ENCODE results near the gene DNAAF3. TPM values are rescaled to one million over a fixed set of nuclear protein-coding genes. Genes with fewer than 3 reads are reported as not detected.
"Not testable (repeated sequence)": the region's sequence is repeated elsewhere in the genome, so short reads cannot be mapped to it uniquely, and the experiment has no call there.

The DNAAF3 gene
- total RNA-seq, 1 experiment from 2014 or later, result 21.1 TPM

GRCh38 chr19:55155784-55156183 is 10.6 kb downstream of the DNAAF3 start:
- not testable (repeated sequence) for DNase-seq (ENCODE audit: low spot score)

GRCh38 chr19:55153652-55154264 is 12.7 kb downstream of the DNAAF3 start:
- DNase-seq (ENCODE audit: low spot score), result no peak

- DNase-seq (ENCODE audit: low spot score), result peak; percentile 53
Measured at GRCh38 chr19:55152017-55152416, 14.4 kb downstream of the DNAAF3 start.

DNA sequence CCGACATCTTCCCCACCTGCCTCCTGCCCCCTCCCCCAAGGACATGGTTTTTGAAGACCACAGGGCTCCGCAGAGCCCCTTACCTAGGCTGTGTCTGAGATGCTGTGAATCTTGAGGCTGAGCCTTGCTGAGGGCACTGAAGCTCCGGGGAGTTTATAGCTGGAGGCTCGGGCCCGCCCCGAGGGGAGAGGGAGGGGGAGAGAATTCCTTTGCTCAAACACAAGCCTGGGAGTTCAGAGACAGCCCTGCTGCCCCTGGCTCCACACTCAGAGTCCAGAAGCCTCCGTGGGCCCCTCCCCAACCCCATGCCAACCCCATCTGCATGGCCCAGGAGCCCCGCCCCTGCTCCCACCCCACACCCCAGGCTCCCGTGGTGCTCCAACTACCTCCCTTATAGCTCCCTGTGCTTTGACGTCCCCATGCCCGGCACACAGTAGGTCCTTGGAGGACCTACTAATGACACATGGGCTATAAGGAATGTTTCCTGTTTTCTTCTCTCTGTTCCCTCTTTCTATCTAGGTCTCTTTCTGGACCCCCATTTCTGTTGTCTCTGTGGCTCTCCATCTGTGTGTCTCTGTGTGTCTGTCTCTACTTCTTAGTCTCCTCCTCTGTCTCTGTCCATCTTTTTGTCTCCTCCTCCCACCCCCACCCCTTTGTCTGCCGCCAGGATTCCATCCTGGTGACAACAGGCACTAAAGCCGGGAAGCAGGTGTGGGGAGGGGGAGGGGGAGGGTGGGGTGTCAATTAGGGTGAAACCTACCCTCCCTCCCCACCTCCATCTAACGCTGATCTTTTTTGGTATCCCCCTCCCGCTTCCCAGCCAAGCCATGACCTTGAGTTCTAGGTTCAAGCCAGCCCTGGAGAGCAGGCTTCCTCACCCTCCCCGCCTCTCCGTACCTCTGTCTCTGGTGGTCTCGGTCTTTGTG is 17.1 kb downstream of the DNAAF3 start, which contains the start of gene TNNT1:
TSS of gene TNNT1 (minus strand) at position 129 of the 926 bp plus-strand sequence. CDS start 2,049 bp downstream, outside the sequence.
- no peak for DNase-seq (ENCODE audit: low spot score)

DNA sequence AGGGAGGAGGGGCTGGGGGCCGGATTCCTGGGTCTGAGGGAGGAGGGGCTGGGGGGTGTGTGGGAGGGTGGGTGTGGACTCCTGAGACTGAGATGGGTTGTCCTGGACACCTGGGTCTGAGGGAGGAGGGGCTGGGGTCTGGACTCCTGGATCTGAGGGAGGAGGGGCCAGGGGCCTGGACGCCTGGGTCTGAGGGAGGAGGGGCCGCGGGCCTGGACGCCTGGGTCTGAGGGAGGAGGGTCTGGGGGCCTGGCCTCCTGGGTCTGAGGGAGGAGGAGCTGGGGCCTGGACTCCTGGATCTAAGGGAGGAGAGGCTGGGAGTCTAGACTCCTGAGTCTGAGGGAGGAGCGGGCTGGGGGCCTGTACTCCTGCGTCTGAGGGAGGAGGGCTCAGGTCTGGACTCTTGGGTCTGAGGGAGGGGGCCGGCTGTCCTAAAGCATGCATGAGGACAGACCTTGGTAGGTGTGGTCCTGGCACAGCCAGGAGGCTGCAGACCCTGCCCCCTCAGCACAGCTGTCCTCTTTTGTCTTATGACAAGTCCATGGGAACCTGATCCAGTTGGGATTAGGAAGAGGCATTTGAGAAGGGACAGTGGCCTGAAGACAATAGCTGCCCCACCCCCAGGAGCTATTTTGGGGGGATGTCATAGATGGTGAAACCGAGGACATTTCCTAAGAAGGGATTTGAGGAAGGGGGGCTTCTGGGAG is 18.7 kb downstream of the DNAAF3 start:
- DNase-seq (ENCODE audit: low spot score), result no peak

DNA sequence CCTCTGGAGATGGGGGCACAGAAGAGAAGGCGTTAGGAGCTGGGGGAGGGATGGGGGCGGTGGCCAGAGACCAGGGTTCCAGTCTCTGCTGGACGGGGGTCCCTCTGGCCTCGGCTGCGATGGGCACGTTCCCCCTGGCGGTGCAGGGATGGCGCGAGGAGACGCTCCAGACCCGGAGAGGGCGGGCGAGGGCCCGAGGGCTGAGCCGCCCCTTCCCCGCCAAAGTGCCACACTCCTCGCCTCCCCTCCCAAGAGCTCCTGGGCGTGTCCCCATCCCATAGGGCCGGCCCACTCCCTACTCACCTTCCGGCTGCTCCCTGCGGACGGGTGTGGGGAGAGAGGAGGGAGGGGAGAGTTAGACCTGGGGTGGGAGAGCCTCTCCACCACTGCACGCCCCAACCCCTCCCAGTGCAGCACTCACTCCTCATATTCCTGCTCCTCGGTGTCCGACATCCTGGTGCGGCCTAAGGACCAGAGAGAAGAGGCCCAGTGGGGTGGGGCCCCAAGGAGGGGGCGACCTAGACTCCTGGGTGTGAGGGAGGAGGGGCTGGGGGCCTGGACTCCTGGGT is 19.6 kb downstream of the DNAAF3 start:
- DNase-seq (ENCODE audit: low spot score), result peak; percentile 56

DNA sequence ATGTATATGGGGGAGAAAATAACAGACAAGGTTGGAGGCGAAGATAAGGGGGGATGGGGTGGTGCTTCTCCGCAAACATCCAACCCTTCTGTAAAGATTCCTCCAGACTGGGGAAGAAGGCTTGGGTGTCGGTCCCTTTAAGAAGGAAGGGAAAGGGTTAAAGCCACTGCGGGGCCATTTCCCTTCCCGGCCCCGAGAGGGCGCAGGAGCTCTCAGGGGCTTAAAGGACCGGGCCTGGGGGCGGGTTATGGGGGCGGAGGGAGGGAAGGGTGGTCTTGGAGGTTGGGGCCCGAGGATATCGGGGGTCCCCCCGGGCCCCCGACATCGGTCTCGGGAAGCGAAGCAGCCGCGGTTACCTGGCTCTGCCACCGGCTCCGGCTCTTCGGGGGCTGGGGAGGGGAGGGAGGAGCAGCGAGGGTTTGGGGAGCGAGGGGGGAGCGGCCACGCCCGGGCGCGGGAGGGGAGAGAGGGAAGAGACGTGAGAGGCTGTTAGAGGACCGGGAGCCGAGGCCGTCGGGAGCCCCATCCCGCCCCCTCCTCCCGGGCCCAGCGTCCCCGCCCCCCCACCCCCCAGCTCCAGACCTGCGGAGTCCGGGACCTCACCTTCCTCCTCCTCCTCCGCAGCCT is 20.2 kb downstream of the DNAAF3 start:
- DNase-seq (ENCODE audit: low spot score), result peak; percentile 72

DNA sequence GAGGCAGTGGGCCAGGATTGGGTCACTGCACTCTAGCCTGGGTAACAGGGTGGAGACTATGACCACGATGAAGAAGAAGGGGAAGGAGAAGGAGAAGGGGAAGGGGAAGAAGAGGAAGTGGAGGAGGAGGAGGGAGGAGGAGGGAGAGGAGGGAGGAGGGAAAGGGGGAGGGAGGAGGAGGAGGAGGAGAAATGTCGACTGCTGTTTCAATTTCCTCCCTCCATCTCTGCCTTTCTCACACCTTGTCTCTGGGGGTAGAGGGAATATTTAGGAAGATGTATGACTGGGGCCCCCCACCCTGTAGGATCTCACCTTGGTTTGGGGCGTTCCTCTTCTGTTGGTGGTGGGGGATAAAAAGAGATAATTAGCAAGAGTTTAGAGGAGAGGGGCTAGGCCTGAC is 21.2 kb downstream of the DNAAF3 start:
- DNase-seq (ENCODE audit: low spot score), result no peak

DNA sequence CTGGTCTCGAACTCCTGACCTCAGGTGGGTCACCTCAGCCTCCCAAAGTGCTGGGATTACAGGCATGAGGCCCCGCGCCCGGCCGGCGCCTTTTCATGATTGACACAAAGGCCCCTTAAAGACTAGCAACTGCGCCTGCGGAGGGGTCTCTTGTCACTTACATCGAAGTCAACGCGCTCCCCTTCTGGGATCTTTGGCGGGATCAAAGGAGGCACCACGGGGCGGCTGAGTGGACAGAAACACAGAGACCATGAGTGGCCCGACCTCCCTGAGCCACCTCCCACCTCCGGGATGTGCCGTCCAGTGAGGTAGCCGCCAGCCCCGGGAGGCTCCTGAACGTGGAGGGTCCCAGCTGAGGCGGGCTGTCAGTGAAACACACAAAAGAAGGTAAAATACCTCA is 24.7 kb downstream of the DNAAF3 start:
- DNase-seq (ENCODE audit: low spot score), result no peak

GRCh38 chr19:55137915-55138314 is 28.5 kb downstream of the DNAAF3 start:
- DNase-seq (ENCODE audit: low spot score), result no peak

DNA sequence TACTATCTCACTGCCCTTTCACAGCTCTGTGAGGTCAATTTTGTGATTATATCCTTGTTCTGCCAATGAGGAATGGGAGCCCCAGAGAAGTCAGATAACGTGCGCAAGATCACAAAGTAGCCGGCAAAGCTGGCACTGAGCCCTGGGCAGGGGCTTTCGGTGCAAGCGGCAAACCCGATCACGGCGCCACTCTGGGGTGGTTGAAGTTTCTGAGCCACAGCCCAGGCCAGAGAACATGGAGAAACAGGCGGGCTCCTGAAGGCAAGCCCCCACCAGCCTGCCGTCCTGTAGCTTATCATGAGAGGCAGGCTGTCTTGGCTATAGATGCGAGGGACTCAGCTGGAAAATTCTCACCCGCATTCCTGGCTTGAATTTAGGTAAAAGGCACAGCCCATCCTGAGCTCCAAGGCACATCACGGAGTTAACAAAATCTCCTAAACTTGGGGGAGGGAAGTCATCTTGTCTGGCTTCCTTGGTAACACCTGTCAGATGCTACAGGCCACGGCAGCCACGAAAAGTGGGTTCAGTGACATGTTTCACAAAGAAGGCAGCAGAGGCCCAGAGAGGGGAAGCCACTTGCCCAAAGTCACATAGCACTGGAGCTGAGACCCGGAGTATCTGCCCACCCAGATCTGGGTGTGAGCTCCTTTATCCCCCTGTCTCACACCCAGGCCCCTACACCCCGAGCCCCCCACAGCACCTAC is 29.9 kb downstream of the DNAAF3 start:
- no peak for DNase-seq (ENCODE audit: low spot score)

- no peak for DNase-seq (ENCODE audit: low spot score)
Measured at GRCh38 chr19:55134736-55135135, 31.7 kb downstream of the DNAAF3 start.

DNA sequence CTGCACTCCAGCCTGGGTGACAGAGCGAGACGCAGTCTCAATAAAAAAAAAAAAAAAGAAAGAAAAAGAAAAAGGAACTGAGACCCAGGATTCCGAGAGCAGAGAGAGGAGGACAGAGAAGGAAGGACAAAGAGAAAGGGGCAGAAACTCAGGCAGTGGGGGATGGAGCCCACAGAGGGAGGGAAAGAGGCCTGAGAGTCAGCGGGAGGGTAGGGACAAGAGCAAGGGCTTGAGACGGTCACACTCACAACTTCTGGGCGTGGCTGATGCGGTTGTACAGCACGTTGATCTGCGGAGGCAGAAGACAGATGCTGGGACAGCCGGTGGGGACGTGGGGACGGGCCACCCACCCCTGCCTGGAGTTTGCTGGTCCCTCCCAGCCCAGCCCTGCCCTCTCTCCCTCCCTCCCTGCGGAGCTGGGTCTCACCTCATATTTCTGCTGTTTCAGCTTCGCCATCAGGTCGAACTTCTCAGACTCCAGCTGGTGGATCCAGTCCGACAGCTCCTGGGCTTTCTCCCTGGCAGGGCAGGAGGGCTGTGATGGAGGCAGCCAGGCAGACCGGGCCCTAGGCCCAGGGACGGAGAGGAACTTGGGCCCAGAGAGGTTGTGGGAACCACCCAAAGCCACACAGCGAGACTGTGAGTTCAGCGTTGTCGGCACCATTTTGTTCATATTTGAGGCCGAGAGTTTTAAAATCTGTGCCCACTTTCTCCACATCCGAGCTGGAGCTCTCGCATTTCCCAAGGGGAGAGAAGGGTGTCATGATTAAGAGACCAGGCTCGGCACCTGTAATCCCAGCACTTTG is 32.6 kb downstream of the DNAAF3 start:
- no peak for DNase-seq (ENCODE audit: low spot score)

DNA sequence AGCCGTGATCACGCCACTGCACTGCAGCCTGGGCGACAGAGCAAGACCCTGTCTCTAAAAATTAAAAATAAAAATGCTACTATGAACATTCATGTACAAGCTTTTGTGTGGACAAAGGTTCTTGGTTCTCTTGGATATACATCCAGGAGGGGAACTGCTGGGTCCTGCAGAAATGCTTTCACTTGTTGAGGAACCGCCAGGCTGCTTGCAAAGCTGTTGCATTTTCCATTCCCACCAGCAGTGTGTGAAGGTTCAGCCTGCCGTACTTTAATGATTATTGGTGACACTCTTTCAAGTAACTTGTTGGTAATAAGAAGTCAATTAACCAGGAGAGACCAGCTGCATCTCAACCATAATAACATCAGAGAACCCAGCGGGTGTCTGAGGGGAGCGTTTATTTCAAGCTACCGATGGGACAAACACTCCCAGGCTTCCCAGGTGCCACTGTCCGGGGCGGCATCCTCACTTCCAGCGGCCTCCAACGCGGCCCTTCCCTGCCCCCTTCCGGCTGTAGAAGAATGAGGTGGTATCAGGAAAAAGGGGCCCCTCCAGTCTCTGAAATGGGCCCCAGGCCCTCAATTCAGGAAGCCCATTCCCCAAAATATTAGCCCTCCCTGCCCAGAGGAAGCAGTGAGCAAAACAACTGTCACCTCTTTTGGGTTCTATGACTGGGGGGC is 33.8 kb downstream of the DNAAF3 start:
- DNase-seq (ENCODE audit: low spot score), result no peak

- DNase-seq (ENCODE audit: low spot score), result no peak
Measured at GRCh38 chr19:55131421-55131820, 35.0 kb downstream of the DNAAF3 start.

GRCh38 chr19:55119053-55119452 is 47.4 kb downstream of the DNAAF3 start:
- DNase-seq (ENCODE audit: low spot score), result no peak

- DNase-seq (ENCODE audit: low spot score), result no peak
Measured at GRCh38 chr19:55118401-55118991, 47.9 kb downstream of the DNAAF3 start.

DNA sequence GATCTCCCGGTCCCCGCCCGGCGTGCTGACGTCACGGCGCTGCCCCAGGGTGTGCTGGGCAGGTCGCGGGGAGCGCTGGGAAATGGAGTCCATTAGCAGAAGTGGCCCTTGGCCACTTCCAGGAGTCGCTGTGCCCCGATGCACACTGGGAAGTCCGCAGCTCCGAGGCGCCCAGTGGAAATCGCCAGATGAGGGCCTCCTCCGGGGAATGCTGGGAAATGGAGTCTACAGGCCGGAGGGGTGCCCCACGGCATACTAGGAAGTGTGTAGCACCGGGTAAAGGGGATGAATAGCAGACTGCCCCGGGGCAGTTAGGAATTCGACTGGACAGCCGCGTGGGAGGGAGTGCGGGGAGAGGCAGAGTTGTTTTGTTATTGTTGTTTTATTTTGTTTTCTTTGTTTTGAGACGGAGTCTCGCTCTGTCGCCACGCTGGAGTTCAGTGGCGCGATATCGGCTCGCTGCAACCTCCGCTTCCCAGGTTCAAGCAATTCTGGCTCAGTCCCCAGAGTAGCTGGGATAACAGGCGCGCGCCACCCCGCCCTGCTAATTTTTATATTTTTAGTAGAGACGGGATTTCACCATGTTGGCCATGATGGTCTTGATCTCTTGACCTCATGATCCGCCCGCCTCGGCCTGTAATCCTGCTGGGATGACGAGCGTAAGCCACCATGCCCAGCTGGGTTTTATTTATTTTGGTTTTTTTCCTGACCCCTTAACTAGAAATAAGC is 48.6 kb downstream of the DNAAF3 start:
- peak; percentile 100 for DNase-seq (ENCODE audit: low spot score)
